Measurements from ENCODE around the gene PRM1. TPM values are rescaled to one million over a fixed set of nuclear protein-coding genes. Genes with fewer than 3 reads are reported as not detected.
A peak's percentile ranks its signal among the peaks of the same experiment; 100 is the strongest.

Gene PRM1
- total and polyA plus RNA-seq, 2 of the 4 experiments (the other 2 are of a cell fraction): not detected

DNA sequence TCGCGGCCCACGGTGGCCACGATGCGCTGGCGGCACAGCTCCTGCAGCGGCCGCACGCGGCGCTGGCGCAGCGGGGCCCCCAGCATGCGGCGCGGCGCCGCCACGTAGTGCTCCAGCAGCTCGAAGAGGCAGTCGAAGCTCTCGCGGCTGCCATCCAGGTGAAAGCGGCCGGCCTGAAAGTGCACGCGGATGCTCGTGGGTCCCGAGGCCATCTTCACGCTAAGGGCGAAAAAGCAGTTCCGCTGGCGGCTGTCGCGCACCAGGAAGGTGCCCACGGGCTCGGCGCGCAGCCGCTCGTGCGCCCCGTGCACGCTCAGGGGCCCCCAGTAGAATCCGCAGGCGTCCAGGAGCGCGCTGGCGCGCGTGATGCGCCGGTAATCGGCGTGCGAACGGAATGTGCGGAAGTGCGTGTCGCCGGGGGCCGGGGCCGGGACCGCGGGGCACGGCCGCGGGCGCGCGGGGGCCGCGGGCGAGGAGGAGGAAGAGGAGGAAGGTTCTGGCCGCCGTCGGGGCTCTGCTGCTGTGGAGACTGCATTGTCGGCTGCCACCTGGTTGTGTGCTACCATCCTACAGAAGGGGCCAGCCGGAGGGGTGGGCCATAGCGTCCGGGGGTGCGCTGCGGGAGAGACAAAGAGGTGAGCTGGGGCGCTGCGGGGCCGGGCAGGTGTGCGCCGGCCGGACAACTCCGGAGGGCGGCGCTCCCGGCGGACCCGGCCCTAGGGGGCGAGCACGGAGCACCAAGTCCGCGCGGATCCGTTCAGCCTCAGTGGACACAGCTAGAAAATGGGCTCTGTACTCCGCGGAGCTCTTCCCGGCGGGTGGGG, 26.0 kb downstream of the PRM1 start (continued):
- TF ChIP-seq MAZ (IDR thresholded peaks at IDR 0.05; ENCODE audit: borderline replicate concordance, low read depth, low read length) (no peak), CHD1 (IDR thresholded peaks at IDR 0.05; ENCODE audit: low read depth, low read length) (no peak; the same call in 1 of the 2 replicates), MAFK (IDR thresholded peaks at IDR 0.05; ENCODE audit: low read depth, low read length) (no peak), MXI1 (IDR thresholded peaks at IDR 0.05; ENCODE audit: borderline replicate concordance, low read depth, low read length) (peak; percentile 57; the same call in 1 of the 2 replicates)
